GM19397 (cell line): Measurements from ENCODE around the gene VIPR2.

Experiments used
- ATAC-seq: cut with Tn5 transposase; IDR thresholded peaks from one replicate; pipeline ENCODE4 v1.9.1; 2021; ENCODE audit warnings: mild to moderate bottlenecking, moderate library complexity; ENCODE audit not compliant: unreplicated experiment

VIPR2 gene

DNA sequence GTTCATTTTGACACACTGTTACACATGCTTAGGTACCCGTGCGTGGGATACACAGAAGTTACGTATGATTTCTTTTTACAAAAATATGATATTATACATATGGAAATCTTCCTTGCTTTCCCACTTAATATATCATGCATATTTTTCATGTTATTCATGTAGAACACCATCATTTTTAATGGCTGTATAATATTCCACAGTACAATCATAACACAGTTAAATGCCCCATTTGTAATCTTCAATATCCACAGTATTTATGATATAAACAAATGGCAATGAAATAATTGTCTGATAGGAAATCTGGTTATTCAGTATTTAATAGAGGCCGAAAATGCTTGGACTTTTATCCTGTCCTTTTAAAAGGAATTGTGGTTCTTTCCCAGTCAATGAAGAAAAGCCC is 23.2 kb downstream of the VIPR2 start:
- no peak for ATAC-seq

DNA sequence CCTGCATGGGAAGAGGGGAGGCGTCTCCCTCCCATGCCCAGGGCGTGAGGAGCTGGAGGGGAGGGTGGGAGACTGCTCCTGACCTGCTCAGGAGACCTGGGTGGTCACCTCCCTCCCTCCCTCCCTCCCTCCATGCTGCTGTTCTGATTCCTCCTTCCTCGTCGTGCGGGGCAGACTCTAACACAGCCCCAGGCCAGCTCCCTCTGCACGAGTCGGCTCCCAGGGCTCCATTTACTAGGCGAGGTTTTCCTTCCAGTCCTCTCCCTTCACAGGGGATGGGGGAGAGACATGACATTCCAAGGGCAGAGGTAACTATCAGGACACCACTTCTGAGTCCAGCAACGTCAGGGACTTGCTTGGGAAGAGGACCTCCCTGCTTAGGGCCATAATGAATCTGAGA is 23.6 kb downstream of the VIPR2 start:
- no peak for ATAC-seq

DNA sequence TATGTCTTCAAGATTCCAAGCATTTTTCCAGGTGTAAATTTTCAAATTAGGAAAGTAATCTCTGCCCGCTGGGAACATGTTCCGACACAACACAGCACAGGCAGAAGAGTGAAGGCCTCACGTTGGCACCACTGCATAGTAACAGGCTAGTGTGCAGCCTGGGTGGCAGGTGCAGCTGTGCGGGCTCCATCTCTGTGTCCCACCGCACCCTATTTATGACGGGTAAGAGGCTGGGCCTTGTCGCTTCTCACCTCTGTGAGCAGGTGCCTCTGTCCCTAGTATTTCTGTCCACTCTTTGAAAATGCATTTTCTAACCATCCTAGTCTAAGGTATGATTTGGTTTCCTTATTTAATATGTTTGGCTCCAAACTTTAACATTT is 24.1 kb downstream of the VIPR2 start:
- ATAC-seq, result no peak

DNA sequence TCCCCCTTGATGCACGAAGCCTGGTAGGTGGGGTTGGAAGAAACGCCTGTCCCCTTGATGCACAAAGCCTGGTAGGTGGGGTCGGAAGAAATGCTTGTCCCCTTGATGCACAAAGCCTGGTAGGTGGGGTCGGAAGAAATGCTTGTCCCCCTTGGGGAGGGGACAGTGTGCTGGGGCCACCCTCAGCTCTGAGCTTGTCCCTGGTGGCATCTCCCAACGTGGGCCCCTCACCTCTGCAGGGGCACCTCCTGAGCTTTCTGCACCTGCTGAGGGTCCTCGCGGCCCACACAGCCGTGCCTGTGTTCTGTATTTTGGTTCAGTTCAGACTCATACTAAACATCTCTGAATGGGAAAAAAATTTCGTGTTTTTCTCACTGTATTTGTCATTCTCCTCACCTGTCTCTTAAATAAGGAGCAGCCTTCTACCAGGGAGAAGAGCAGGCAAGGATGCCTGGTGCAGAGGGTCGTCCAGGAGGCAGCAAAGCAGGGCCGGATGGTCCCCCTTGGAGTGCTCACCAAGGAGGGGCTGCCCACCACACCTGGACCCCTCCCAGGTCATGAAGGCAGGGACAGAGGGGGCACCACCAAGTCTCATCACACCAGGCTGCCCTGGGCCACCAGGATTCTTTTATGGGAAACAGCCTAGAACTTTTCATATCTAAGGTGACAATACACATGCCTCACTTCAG is 24.7 kb downstream of the VIPR2 start:
- ATAC-seq, result no peak

DNA sequence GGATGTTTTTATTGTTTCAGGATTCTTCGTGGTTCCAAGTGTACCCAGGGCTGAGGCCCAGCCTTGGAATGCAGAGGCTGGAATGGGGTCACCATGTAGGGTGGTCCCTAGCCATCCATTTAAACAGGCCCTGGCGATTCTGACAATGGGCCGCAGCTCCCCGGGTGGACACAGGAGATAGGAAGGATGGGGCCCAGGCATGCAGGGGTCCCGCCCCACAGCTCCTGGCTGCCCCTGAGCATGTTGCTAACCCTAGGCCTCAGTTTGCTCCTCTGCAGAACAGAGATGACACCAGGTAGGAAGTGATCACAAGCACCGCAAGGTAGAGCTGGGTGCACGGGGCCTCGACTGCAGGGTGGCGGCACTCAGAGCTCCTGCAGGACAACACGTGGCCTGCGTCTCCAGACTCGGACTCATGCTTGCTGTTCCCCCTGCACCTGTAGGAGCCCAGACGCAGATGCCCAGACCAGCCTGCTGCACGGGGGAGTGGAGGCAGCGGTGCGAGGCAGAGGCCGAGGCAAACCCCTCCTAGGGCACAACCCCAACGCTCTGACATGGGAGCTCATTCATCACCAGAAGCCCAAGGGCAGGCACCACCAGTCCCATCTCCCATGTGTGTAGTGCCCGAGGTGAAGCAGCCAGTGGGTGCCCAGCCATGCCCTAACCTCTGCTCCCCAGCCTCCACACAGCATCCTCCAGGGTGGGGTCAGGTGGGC is 25.5 kb downstream of the VIPR2 start:
- no peak for ATAC-seq

DNA sequence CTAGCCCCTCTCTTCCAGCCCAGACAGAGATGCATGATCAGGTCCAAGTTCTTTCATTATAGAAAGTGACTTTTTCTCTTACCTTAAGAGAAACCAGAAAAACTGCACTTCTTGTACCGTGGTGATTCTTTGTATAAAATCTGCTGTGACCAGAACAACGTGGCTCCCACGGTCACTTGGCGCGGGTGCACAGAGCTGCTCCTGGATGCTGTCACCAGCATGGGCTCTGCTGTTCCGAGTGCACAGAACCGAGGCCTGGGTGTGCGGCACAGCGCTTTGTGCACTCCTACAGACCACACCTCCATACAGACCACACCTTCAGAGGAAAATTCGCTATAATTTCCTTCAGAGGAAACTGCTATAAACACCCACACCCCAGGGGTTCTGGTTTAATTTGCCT is 26.0 kb downstream of the VIPR2 start:
- no peak for ATAC-seq

DNA sequence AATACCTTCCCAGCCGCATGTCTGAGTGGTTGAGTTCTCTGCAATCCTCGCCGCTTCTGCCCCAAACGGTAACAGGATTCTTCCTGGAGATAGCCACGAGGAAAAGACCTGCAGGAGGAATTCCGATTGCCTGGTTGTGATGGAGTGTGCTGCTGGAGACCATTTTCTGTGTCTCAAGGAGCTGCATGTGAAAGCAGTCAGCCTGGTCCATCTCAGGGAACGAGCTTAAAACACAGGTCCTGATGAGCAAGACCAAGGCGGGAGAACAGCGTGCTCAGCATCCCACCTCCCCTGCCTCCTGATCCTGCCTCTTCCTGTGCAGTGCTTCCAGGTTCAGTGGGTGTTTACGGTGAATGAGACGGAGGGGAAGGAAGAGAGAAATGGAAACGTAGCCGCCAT is 26.5 kb downstream of the VIPR2 start:
- ATAC-seq, result no peak

DNA sequence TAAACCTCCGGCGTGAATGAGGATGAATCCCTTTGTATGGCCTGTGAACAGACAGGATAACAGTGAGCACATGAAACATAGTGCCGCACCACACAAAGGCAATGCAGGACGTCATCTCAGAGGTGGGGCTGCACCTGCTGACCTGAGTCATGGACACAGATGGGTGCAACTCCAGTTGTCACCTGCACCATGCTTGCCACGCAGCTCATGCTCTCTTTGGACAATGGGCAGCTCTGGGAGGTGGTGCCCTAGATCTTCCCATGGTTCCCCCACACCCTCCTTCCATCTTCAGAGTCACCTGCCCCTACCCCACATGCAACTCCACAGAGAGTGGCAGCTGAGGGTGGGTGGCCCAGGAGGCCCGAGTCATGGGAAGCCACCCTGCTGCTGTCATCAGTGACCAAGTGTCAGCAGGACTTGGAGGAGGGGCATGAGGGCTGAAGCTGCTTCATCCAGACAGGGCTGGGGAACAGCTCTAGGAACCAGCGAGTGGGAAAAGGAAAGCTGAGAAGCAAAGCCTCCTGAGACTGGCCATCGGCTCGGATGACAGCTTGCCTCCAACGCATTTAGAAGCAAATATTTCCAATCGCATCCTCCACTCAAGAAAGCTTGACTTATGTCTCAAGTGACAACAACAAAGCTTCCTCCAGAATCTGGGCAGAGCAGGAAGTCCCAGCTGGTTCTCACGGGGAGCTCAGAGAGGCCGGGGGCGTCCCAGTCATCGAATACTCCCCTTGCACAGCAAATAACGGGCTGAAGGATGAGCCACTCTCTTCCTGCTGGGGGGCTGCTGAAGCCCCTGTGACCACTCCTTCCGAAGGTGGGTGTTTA is 27.1 kb downstream of the VIPR2 start:
- no peak for ATAC-seq

DNA sequence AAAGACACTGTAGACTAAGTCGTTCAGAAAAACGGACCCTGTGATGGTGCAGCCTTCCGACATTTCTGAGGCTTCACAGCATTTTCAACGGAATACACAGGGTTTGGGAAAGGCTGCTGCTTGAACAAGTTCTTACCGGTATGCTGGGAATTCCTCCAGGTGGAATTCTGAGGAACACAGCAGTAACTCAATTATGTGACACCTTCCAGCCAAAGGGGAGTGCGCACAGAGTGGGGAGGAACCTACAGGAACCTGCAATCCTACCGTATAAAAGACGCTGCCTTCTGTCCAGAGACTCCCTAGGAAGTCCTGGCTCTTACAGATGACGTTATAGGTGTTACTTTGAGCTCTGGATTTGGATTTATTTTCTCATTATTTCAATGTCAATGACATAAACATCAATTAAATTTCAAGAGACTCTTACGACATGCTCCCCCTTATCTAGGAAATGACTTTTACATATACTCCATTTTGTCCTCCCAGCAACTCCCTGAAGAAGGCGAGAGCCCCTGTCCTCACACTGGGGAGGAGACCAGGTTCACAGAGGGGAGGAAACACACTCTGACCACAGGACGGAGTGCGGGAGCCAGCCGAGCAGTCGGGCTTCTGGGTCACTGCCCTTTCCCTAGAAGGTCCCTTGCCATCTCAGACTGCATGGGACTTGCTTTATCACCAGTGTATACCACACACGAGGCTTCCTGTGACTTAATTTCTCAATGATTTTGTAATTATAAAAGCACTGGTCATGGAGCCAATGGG is 27.9 kb downstream of the VIPR2 start:
- ATAC-seq, result no peak

DNA sequence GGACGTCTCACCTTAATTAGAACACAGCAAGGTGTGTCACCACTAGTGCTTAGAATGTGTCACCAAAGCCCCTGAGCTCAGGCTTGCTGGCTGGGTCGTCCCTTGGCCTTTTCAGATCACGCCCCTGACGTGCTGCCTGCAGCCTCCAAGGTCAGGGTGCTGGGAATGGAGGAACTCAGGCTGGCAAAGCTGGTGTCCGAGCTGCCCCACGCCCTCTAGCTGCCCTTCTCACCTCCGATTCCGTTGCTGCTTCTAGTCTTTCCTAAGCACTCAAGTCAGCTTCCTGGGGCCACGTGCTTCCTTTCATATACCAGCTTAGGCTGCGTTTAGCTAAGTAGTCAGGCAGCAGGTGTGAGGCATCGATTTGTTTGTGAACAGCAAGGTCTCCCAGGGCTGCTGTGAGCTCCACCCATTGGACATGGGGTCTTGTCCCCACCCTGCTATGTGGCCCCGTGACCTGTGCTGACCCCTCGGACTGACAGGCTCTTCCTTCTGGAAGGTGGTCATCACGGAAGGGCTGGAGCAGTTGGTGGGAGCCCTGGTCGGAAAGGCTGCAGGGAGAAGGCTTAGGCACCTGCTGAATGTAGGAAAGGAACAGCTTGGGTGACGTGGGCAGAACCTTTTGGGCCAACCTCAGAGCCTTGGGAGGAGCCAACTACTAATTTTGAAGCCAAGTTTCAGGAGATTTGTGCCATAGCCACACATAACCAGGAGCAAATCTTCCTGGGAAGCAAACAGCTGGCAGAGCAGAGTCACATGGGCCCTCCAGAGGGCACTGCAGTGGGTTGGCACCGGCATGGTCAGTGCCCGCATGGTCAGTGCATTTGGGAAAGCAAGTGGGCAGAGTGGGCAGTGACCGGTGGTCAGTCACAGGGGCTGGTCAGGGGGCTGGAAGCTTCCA is 28.8 kb downstream of the VIPR2 start:
- no peak for ATAC-seq

DNA sequence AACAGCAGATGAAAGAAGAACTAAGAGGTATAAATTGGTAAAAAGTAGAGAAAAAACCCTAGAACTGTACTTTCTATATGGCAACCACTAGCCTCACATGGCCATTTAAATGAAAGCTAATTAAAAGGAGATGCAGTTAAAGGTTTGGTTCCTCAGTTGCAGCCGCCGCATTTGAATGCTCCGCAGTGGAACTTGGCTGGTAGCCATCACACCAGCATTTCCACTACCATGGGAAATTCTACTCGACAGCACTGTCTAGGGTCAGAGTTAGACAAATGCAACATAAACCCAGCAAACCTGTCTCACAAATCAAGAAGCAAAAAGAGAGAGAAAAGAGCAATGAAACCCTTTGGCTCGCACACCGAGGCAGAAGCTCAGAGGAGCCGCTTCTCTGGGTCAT is 29.7 kb downstream of the VIPR2 start:
- no peak for ATAC-seq

DNA sequence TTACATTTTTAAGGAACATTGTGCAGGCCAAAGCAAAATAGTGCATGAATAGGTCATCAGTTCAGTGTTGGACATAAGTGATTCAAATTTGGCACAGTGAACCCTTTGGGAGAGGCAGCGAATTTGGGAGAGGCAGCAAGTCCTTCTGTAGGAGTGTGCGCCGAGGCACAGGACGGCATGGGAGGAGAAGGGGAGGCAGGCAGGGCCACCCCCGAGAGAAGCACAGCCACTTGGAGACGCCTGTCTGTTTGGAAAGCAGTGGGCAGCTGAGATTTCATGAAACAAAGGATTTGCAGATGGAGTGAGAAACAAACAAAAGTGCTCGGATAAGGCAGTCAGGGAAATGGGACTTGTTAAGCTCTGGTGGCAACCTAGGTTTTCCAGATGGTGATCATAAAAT is 30.6 kb downstream of the VIPR2 start:
- no peak for ATAC-seq

DNA sequence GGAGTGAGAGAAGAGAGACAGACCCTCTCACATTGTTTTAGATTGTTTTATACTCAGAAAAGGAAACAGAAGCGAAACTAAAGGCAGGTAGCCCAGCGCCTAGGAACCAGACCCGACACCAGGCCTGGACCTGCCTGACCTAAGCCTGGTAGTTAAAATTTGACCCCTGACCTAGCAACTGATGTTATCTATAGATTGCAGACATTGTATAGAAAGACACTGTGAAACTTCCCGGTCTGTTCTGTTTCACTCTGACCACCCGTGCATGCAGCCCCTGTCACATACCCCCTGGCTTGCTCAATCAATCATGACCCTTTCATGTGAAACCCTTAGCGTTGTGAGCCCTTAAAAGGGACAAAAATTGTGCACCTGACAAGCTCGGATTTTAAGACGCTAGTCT is 31.6 kb downstream of the VIPR2 start:
- ATAC-seq, result no peak

DNA sequence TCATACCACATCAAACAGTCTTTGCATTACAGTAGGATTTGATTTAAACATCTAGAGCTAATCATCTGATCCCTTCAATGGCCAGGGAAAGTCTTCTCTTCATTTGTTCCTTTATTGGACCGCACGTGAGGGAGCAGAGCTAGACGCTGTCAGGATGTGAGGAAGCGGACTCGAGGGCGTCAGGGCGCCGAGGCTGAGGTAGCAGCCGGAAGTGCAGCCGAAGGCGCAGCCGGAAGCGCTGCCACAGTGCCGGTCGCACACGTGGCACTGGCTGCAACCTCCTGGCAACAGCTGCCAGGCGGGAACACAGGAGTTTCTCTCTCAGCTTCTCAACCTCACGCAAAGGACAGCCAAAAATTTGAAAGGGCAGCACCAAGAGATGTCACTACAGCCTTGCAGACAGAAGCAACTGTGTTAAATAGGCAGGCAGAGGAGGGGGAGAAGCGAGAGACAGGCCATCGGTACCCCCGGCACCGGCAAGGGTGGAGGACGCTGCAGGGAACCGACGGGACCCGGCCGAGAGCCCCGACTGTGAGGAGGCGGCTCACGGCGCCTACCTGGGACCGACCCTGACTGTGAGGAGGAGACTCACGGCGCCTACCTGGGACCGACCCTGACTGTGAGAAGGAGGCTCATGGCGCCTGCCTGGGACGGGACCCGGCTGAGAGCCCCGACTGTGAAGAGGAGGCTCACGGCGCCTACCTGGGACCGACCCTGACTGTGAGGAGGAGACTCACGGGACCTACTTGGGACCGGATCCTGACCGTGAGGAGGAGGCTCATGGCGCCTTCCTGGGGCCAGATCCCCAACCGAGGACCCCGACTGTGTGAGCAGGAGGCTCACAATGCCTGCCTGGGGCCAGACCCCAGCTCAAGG is 32.3 kb downstream of the VIPR2 start:
- ATAC-seq, result no peak

DNA sequence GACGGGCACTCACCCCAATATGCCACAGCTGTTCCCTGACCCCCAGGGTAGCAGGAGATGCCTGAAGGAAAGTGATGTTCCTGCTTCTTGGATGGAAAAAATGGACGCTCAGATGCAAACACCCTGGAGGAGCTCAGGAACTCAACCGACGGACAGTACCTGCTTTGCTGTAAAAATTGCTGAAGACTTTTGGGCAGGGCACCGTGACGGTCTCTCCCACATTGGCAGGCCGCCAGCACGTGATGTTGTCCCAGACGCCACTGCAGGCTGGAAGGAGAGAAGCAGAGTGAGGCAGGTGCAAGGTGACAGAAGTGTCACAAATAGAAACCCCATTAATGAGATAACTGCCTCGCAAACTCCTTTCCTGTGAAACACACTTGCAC is 35.0 kb downstream of the VIPR2 start:
- ATAC-seq, result no peak

DNA sequence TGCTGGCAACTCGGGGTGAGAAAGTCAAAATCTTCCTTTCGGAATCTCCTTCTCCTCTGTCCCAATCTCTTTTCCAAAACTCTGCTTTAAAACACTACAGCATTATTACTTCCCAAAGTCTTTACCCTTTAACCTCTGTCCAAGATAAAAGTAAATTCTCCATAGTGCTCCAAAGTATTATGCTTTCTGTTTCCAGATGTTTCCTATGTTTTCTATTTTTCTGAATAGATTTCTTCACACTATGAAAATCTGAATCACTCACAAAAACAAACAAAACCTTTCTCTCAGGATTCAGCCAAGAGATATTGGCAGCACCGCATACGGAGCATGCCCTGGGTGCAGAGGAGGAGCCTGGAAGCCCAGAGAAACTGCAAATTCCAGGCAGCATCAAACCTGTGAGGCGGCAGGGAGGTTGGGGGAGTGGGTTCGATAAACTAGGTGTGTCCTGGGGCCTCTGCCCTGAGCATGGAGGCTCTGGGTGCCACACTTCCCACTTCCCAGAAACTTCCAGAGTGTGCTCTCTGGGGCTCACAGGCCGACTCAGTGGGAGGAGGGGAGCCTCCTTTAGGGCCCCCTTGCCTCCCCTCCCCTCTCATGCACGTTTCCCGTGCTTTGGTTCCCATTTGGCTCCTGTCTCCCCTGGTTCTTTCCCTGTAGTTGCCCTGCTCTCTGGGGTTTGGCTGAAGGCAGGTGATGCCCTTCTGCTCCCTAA is 35.6 kb downstream of the VIPR2 start:
- ATAC-seq, result no peak

DNA sequence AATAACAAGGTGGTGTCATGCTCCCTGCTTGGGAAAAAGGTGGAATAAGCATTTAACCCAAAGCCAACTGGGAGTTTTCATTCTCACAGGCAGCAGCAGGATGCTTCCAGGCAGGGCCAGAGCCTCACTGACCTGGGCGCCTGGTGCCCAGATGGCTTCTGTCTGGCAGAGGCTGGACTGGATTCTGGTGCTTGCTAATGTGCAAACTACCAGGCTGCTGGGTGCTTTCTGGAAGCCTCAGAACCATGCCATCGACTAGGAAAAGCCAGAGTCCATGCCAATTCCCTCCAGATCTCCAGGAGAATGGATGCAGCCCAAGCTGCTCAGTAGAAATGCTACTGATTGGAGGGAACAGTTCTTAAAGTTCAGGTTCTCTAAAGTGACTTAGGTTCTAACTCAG is 36.2 kb downstream of the VIPR2 start:
- no peak for ATAC-seq

DNA sequence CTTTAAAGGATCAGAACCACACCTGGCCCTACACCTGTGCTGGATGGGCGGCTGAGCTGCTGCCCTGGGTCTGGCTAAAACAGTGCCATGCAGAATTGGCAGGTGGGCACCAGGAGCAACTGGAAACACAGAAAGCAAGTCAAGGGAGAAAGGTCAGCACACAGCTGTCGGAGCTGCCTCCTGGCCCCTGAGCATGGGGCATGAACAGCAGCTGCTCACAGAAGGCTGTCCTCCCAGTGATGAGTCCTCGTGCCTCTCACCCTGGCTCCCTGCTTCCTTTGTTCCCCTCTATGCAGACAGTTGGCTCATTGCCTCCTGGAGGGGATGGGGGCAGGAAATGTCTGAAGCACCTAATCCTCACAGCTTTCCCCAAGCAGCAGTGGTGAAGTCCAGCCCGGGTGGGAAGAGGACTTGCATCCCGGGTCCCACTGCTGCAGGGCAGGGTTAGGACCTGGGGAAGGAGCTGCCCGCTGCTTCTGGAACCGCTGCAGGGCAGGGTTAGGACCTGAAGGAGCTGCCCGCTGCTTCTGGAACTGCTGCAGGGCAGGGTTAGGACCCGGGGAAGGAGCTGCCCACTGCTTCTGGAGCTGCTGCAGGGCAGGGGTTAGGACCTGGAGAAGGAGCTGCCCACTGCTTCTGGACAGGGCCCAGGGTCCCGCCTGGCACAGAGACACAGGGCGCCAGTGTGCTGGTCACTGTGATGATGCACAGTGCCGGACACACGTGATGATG is 37.3 kb downstream of the VIPR2 start:
- no peak for ATAC-seq
